GM18519 (cell line): ENCODE results near the gene IL18RAP.

Experiments
- ATAC-seq: cut with Tn5 transposase; IDR thresholded peaks from one replicate; pipeline ENCODE4 v1.9.1; 2021; ENCODE audit warnings: mild to moderate bottlenecking, moderate library complexity; ENCODE audit not compliant: unreplicated experiment, low FRiP score

The IL18RAP gene

GRCh38 chr2:102451968-102452367, 29.0 kb downstream of the IL18RAP start:
- ATAC-seq, result no peak

DNA sequence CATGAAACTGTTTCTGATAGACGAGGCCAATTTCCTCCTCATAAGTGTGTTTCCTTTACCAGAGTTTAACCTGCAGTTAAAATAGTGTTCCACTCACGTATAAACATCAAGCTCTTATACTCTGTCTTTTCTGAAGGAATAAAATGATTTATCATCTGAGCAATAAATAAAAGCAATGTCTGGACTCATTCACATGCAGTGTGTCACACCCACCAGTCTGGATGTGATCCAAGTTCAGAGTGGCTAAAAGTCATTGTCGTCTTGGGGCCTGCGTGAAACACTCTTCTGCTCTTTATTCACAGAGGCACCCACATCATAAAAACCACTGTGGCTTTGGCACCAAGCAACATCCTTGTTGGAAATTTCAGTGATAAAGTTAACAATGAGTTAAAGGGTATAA, 30.5 kb downstream of the IL18RAP start:
- ATAC-seq, result no peak

DNA sequence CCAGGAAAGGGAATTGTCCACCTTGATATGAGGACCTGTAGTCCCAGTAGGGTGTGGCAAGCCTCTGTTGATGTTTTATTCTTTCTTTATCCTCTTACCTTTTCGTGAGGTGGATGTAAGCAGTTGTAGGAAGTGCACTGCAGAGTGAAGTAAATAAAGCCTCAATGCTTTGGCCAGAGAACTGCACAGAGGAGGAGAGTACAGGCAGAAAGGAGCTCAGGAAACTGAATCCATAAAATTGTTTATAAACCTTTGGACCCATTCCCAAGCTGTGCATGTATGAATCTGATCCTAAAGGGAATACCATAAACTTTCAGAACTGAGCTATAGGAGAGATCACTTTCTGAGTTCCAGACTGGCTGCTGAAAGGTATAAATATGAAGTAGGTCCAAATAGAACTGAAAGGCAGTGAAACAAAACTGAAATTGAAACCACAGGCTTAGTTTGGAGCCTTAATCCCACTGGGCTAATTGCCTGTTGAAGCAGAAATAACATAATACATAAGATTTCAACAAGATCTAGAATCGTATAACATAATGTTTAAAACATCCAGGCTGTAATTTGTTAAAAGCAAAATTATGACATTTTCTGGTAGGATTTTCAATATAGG, 32.2 kb downstream of the IL18RAP start:
- no peak for ATAC-seq

DNA sequence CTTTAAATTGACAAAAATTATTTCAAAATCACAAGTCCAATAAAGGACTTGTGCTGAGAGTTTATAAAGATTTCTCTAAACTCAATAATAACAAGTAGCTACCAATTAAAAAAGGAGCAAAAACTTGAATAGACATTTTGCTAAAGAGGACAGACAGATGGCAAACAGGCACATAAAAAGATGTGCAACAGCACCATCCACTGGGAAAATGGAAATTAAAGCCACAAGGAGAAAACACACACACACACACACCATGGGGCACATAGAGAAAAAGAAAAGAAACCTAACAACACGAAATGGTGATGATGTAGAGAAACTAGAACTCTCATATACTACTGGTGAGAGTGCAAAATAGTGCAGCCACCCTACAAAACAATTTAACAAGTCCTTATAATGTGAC, 37.5 kb downstream of the IL18RAP start:
- no peak for ATAC-seq

- no peak for ATAC-seq
Observed at GRCh38 chr2:102461188-102461587, 38.2 kb downstream of the IL18RAP start.

- no peak for ATAC-seq
Observed at GRCh38 chr2:102463160-102463559, 40.2 kb downstream of the IL18RAP start.

GRCh38 chr2:102470168-102470567, 47.2 kb downstream of the IL18RAP start:
- no peak for ATAC-seq

DNA sequence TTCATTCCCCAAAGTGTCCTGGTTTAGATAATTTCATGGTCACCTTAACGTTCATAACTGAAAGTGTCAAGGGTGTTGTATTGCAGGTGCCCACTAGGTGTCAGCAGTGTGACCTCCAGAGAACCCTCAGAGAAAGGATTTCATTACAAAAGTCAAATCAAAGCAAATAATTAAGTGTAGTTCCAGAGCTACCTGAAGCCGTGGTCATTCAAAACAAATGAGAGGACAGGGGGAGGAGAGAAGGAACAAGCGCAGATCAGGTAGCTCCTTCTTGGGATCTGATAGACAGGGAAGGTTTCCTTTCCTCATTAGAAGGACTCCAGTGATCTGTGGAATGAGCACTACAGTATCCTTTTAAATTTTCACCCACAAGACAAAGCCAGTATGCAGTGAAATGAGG, 50.1 kb downstream of the IL18RAP start, which contains the start of gene SLC9A4:
Gene SLC9A4 (plus strand): TSS at position 207 of the 400 bp plus-strand sequence. CDS start 534 bp downstream, outside the sequence.
- peak; percentile 60 for ATAC-seq

DNA sequence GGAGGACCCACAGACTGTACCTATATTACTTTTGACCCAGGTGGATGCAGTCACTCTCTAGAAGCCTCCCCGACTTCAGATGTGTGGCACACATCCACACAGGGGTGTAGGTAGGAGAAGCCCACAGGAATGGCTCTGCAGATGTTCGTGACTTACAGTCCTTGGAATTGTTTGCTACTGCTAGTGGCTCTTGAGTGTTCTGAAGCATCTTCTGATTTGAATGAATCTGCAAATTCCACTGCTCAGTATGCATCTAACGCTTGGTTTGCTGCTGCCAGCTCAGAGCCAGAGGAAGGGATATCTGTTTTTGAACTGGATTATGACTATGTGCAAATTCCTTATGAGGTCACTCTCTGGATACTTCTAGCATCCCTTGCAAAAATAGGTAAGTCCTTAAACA, 50.7 kb downstream of the IL18RAP start:
- no peak for ATAC-seq

- ATAC-seq, result no peak
Observed at GRCh38 chr2:102474785-102475184, 51.8 kb downstream of the IL18RAP start.

DNA sequence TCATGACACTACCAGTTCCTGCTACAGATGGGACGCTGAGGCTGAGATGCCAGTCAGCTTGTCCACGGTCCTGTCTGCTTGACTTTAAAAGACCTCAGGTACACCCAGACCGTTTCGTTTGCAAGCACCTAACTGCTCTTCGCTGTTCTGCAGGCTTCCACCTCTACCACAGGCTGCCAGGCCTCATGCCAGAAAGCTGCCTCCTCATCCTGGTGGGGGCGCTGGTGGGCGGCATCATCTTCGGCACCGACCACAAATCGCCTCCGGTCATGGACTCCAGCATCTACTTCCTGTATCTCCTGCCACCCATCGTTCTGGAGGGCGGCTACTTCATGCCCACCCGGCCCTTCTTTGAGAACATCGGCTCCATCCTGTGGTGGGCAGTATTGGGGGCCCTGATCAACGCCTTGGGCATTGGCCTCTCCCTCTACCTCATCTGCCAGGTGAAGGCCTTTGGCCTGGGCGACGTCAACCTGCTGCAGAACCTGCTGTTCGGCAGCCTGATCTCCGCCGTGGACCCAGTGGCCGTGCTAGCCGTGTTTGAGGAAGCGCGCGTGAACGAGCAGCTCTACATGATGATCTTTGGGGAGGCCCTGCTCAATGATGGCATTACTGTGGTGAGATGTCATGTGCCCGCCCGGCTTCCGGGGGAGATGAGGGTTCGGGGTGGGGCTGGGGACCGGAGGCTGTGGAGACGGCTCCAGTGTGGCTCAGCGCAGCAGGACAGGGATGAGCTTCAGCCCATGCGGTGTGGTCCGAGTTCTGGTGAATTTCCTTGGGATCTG, 55.9 kb downstream of the IL18RAP start:
- no peak for ATAC-seq

- ATAC-seq, result no peak
Observed at GRCh38 chr2:102480285-102481195, 57.6 kb downstream of the IL18RAP start.

DNA sequence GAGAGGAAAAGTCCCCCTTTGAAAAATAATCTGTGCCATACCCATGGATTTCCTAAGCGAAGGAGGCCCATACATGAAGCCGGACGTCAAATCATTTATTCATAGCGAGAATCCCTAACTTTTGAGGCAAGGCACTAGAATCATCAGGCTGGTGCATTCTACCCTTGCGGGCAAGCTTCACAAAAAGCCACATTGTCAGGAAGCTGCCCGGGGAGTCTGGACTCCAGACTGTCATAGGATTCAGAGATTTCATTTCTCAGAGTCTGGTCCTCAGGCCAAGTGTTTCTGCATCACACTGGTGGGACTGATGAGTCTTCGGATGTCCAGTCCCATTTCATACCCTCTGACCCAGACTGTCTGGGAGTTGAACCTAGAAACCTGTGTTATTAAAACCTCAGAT, 59.0 kb downstream of the IL18RAP start:
- no peak for ATAC-seq

- ATAC-seq, result no peak
Observed at GRCh38 chr2:102483086-102483485, 60.1 kb downstream of the IL18RAP start.

DNA sequence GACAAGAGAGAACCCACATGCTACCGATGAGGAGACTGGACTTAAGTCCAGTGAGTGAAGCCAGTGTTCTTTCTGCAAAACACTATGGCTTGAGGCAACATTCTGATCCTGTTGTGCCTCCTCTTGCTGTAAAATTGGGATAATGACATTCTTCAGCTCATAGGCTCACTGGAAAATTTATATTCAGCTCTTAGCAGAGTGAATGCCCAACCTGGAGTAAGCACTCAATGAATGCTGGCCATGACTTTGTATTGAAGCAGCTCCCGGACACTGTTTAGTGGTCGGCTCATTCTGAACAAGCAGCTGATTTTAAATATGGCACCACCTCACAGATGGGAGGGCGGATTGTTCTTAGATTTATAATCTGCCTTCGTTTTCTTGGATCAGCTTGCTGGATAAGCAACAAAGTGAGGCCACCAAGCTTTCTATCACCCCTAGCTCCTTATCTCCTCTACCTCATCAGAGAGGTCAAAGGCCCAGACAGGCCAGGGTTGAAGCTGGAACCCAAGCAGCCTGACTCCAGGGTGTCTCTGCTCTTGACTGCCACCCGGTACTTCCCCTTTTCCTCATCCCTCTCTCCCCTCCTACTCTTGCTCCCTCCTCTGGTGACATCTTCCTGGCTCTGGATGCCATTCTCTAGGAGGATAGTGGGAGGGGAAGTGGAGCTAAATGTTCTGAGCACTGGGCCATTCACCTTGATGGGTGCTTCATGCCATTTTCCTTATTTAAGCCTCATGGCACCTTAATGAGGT, 61.5 kb downstream of the IL18RAP start:
- ATAC-seq, result no peak

- no peak for ATAC-seq
Observed at GRCh38 chr2:102485147-102485785, 62.3 kb downstream of the IL18RAP start.

- ATAC-seq, result no peak
Observed at GRCh38 chr2:102486941-102487702, 64.2 kb downstream of the IL18RAP start.

- ATAC-seq, result no peak
Observed at GRCh38 chr2:102487761-102488462, 65.0 kb downstream of the IL18RAP start.

GRCh38 chr2:102489646-102490045, 66.7 kb downstream of the IL18RAP start:
- ATAC-seq, result no peak
